ENCODE measurements around the gene ZDBF2. TPM values are rescaled to one million over a fixed set of nuclear protein-coding genes. Genes with fewer than 3 reads are reported as not detected.

The ZDBF2 gene
- total and polyA plus RNA-seq, 2 donors (not counting 1 experiment from before 2014, with no cell fraction given) = 6.3 to 11.6 TPM

GRCh38 chr2:206341396-206341795, 66.9 kb downstream of the ZDBF2 start:
- Histone ChIP-seq H3K27ac (ENCODE audit: insufficient read depth, low read length) (no peak overlapping the region), H3K4me1 (ENCODE audit: control insufficient read depth, extremely low read depth, insufficient read depth, low read length) (no peaks in the 10 kb centered on the region), H3K79me2 (ENCODE audit: control insufficient read depth, insufficient read depth, low read length) (no peaks in the 10 kb centered on the region), H2AFZ (ENCODE audit: low read length) (no peak overlapping the region), H3K27me3 (ENCODE audit: control insufficient read depth, insufficient read depth, low read length) (no peaks in the 10 kb centered on the region), H3K9ac (ENCODE audit: insufficient read depth, low read length) (no peak overlapping the region), H4K20me1 (ENCODE audit: control insufficient read depth, extremely low read depth, insufficient read depth, low read length) (no peaks in the 10 kb centered on the region), H3K4me2 (ENCODE audit: extremely low read depth, insufficient read depth, low read length) (no peak overlapping the region), H3K9me3 (ENCODE audit: control insufficient read depth, insufficient read depth, low read depth, low read length) (no peaks in the 10 kb centered on the region), H3K36me3 (ENCODE audit: control insufficient read depth, insufficient read depth, low read length) (no peaks in the 10 kb centered on the region), H3K4me3 (replicated peaks in 1 of 4; ENCODE audit: control extremely low read depth in 1 of 4, insufficient read depth in 1 of 4, low read depth in 3 of 4, low read length in 4 of 4) (no peak overlapping the region)
- no peak for TF ChIP-seq CTCF (conservative IDR thresholded peaks at IDR 0.05 in 1 of 2, IDR thresholded peaks at IDR 0.05 in 1 of 2; ENCODE audit: low read depth in 1 of 2, low read length in 2 of 2)
- DNase-seq (ENCODE audit: low read depth in 2 of 2) = no peak

- Histone ChIP-seq H3K4me2 (ENCODE audit: extremely low read depth, insufficient read depth, low read length) (no peak overlapping the region), H3K4me3 (replicated peaks in 1 of 4; ENCODE audit: control extremely low read depth in 1 of 4, insufficient read depth in 1 of 4, low read depth in 3 of 4, low read length in 4 of 4) (no peak overlapping the region), H3K36me3 (ENCODE audit: control insufficient read depth, insufficient read depth, low read length) (no peaks in the 10 kb centered on the region), H3K27me3 (ENCODE audit: control insufficient read depth, insufficient read depth, low read length) (no peaks in the 10 kb centered on the region), H3K9ac (ENCODE audit: insufficient read depth, low read length) (no peak overlapping the region), H3K27ac (ENCODE audit: insufficient read depth, low read length) (no peak overlapping the region), H3K79me2 (ENCODE audit: control insufficient read depth, insufficient read depth, low read length) (no peaks in the 10 kb centered on the region), H2AFZ (ENCODE audit: low read length) (no peak overlapping the region), H4K20me1 (ENCODE audit: control insufficient read depth, extremely low read depth, insufficient read depth, low read length) (no peaks in the 10 kb centered on the region), H3K9me3 (ENCODE audit: control insufficient read depth, insufficient read depth, low read depth, low read length) (no peaks in the 10 kb centered on the region), H3K4me1 (ENCODE audit: control insufficient read depth, extremely low read depth, insufficient read depth, low read length) (no peaks in the 10 kb centered on the region)
- TF ChIP-seq EZH2 (IDR thresholded peaks at IDR 0.05; ENCODE audit: low read length, missing control alignments) (no peak), CTCF (conservative IDR thresholded peaks at IDR 0.05 in 1 of 2, IDR thresholded peaks at IDR 0.05 in 1 of 2; ENCODE audit: low read depth in 1 of 2, low read length in 2 of 2) (no peak)
- DNase-seq (ENCODE audit: low read depth in 2 of 2) = no peak
These were observed 68.7 kb downstream of the ZDBF2 start for GRCh38 chr2:206343144-206343543.

GRCh38 chr2:206343816-206344215, 69.4 kb downstream of the ZDBF2 start:
- Histone ChIP-seq H3K4me3 (replicated peaks in 1 of 4; ENCODE audit: control extremely low read depth in 1 of 4, insufficient read depth in 1 of 4, low read depth in 3 of 4, low read length in 4 of 4) (no peak overlapping the region), H3K27ac (ENCODE audit: insufficient read depth, low read length) (no peak overlapping the region), H3K4me1 (ENCODE audit: control insufficient read depth, extremely low read depth, insufficient read depth, low read length) (no peaks in the 10 kb centered on the region), H3K9me3 (ENCODE audit: control insufficient read depth, insufficient read depth, low read depth, low read length) (no peaks in the 10 kb centered on the region), H2AFZ (ENCODE audit: low read length) (no peak overlapping the region), H4K20me1 (ENCODE audit: control insufficient read depth, extremely low read depth, insufficient read depth, low read length) (no peaks in the 10 kb centered on the region), H3K9ac (ENCODE audit: insufficient read depth, low read length) (no peak overlapping the region), H3K4me2 (ENCODE audit: extremely low read depth, insufficient read depth, low read length) (no peak overlapping the region), H3K79me2 (ENCODE audit: control insufficient read depth, insufficient read depth, low read length) (no peaks in the 10 kb centered on the region), H3K36me3 (ENCODE audit: control insufficient read depth, insufficient read depth, low read length) (no peaks in the 10 kb centered on the region), H3K27me3 (ENCODE audit: control insufficient read depth, insufficient read depth, low read length) (no peaks in the 10 kb centered on the region)
- TF ChIP-seq CTCF (conservative IDR thresholded peaks at IDR 0.05 in 1 of 2, IDR thresholded peaks at IDR 0.05 in 1 of 2; ENCODE audit: low read depth in 1 of 2, low read length in 2 of 2) (no peak), EZH2 (IDR thresholded peaks at IDR 0.05; ENCODE audit: low read length, missing control alignments) (no peak)
- no peak for DNase-seq (ENCODE audit: low read depth in 2 of 2)

All from fibroblast of lung (primary cell).